ENCODE measurements around the gene HS3ST4. TPM values are rescaled to one million over a fixed set of nuclear protein-coding genes. Genes with fewer than 3 reads are reported as not detected.

Gene HS3ST4
- total RNA-seq, 2 donors from 2014 or later: not detected

GRCh38 chr16:25922438-25922837 lies 230.7 kb downstream of the HS3ST4 start:
- no peaks in the 10 kb centered on the region for H3K36me3 ChIP-seq
- no peak for TF ChIP-seq CTCF (IDR thresholded peaks at IDR 0.05)
- H3K27ac ChIP-seq: no peak overlapping the region
- no peaks in the 10 kb centered on the region for H3K27me3 ChIP-seq
- no peaks in the 10 kb centered on the region for H3K9me3 ChIP-seq
- no peaks in the 10 kb centered on the region for H3K4me1 ChIP-seq
- DNase-seq: no peak
- no peak overlapping the region for H3K4me3 ChIP-seq
- intact Hi-C loops (cut with DNase I): no loop called here
- H3K9ac ChIP-seq (ENCODE audit: low read depth in 2 of 2, low read length in 2 of 2): no peak overlapping the region

DNA sequence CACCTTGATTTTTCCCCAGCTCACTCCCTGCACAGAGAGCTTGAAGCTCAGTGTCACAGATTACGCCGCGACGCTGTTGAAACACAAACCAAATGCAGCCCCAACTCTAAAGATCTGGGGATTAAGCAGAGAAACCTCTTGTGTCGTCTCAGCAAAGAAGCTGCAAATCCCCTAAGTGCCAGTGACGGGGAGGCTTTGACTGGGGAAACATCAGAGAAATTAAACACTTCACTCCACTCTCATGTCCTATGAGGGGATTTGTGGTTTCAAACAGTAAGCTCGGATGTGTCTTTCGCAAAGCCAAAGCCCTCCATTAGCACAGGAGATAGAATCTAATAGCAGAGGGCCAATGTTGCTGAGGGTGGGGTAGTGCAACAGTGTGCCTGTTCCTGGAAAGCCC lies 233.7 kb downstream of the HS3ST4 start:
- H3K4me1 ChIP-seq: no peaks in the 10 kb centered on the region
- no peak overlapping the region for H3K4me3 ChIP-seq
- H3K9me3 ChIP-seq: no peaks in the 10 kb centered on the region
- TF ChIP-seq CTCF (IDR thresholded peaks at IDR 0.05): no peak
- no peaks in the 10 kb centered on the region for H3K36me3 ChIP-seq
- intact Hi-C loops (cut with DNase I): no loop called here
- H3K27me3 ChIP-seq: no peaks in the 10 kb centered on the region
- no peak for DNase-seq
- H3K27ac ChIP-seq: no peak overlapping the region
- H3K9ac ChIP-seq (ENCODE audit: low read depth in 2 of 2, low read length in 2 of 2): no peak overlapping the region

- TF ChIP-seq CTCF (IDR thresholded peaks at IDR 0.05): no peak
- intact Hi-C loops (cut with DNase I): no loop called here
- H3K9me3 ChIP-seq: no peaks in the 10 kb centered on the region
- H3K27me3 ChIP-seq: no peaks in the 10 kb centered on the region
- H3K4me3 ChIP-seq: no peak overlapping the region
- no peak overlapping the region for H3K27ac ChIP-seq
- no peak overlapping the region for H3K9ac ChIP-seq (ENCODE audit: low read depth in 2 of 2, low read length in 2 of 2)
- no peak for DNase-seq
- no peaks in the 10 kb centered on the region for H3K36me3 ChIP-seq
- H3K4me1 ChIP-seq: no peaks in the 10 kb centered on the region
These were observed 239.8 kb downstream of the HS3ST4 start for GRCh38 chr16:25931473-25932035.

DNA sequence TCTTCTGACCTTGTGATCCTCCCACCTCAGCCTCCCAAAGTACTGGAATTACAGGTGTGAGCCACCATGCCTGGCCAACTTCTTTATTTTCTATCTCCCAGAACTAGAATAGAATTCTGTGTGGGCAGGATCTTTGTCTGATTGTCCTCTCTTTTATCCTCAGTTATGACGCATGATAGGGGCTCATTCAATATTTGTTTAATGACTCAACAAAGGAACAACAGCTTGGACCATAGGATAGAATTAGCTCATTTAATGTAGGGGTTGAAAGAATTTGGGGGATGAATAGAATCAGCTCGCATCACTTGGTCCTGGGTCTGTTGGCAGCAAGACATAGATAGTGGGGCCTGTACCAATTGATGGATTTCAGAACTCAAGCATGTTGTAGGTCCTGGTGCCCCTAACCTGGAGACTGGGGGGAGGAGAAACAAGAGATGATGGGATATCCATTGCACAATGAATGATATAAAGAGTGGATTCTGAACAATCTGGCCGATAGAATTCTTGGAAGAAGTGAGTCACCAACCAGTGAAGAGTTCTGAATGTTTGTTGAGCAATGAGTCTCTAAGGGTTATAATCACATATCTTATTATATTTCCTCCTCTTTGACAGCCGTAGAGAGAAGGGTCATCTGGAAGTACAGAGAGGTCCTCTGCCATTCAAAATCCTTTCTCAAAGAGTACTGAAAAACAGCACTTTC lies 250.2 kb downstream of the HS3ST4 start:
- H3K27me3 ChIP-seq: no peaks in the 10 kb centered on the region
- no peak overlapping the region for H3K4me3 ChIP-seq
- no peaks in the 10 kb centered on the region for H3K4me1 ChIP-seq
- no peak overlapping the region for H3K27ac ChIP-seq
- intact Hi-C loops (cut with DNase I): no loop called here
- H3K36me3 ChIP-seq: no peaks in the 10 kb centered on the region
- no peak for DNase-seq
- no peak for TF ChIP-seq CTCF (IDR thresholded peaks at IDR 0.05)
- H3K9ac ChIP-seq (ENCODE audit: low read depth in 2 of 2, low read length in 2 of 2): no peak overlapping the region
- no peaks in the 10 kb centered on the region for H3K9me3 ChIP-seq

GRCh38 chr16:25950586-25951281 lies 259.0 kb downstream of the HS3ST4 start:
- H3K4me3 ChIP-seq: no peak overlapping the region
- H3K4me1 ChIP-seq: no peaks in the 10 kb centered on the region
- no peaks in the 10 kb centered on the region for H3K9me3 ChIP-seq
- TF ChIP-seq CTCF (IDR thresholded peaks at IDR 0.05): no peak
- DNase-seq: no peak
- H3K36me3 ChIP-seq: no peaks in the 10 kb centered on the region
- H3K27ac ChIP-seq: no peak overlapping the region
- intact Hi-C loops (cut with DNase I): no loop called here
- H3K27me3 ChIP-seq: no peaks in the 10 kb centered on the region
- no peak overlapping the region for H3K9ac ChIP-seq (ENCODE audit: low read depth in 2 of 2, low read length in 2 of 2)
